H4 (cell line): Measurements from ENCODE around the gene SOCS1. TPM values are rescaled to one million over a fixed set of nuclear protein-coding genes. Genes with fewer than 3 reads are reported as not detected.
"Not testable (repeated sequence)": the region's sequence is repeated elsewhere in the genome, so short reads cannot be mapped to it uniquely, and the experiment has no call there.

Experiments used
- DNase-seq: peaks from one replicate; pipeline ENCODE4 v3.0.0-alpha.2; 2015; ENCODE audit warnings: low spot score
- total RNA-seq: library from RNA; depleted of rRNA; stranded (reverse); fragments of >200 nt; shearing (Covaris generic); gene quantifications from 2 replicates; pipeline ENCODE4 v1.2.3, GENCODE V29; 2014

SOCS1 gene
- total RNA-seq, 1 experiment from 2014 or later: 0.39 TPM

GRCh38 chr16:11224894-11225676, 30.9 kb downstream of the SOCS1 start:
- DNase-seq: no peak

- DNase-seq: no peak
These were observed 31.7 kb downstream of the SOCS1 start for GRCh38 chr16:11224096-11224893.

- DNase-seq: not testable (repeated sequence)
These were observed 35.5 kb downstream of the SOCS1 start for GRCh38 chr16:11220507-11220906.

- DNase-seq: no peak
These were observed 36.8 kb downstream of the SOCS1 start for GRCh38 chr16:11219178-11219577.

GRCh38 chr16:11218604-11218962, 37.4 kb downstream of the SOCS1 start:
- no peak for DNase-seq

GRCh38 chr16:11217651-11218603, 38.1 kb downstream of the SOCS1 start:
- no peak for DNase-seq

GRCh38 chr16:11215935-11216556, 40.0 kb downstream of the SOCS1 start:
- DNase-seq: no peak

GRCh38 chr16:11213799-11214198, 42.2 kb downstream of the SOCS1 start:
- no peak for DNase-seq

- no peak for DNase-seq
These were observed 42.6 kb downstream of the SOCS1 start for GRCh38 chr16:11213373-11213772.

GRCh38 chr16:11212798-11213196, 43.2 kb downstream of the SOCS1 start:
- no peak for DNase-seq

- DNase-seq: no peak
These were observed 43.8 kb downstream of the SOCS1 start for GRCh38 chr16:11211977-11212797.

GRCh38 chr16:11211061-11211976, 44.7 kb downstream of the SOCS1 start:
- DNase-seq: no peak

GRCh38 chr16:11210260-11210659, 45.7 kb downstream of the SOCS1 start:
- DNase-seq: no peak

GRCh38 chr16:11208916-11209665, 46.9 kb downstream of the SOCS1 start:
- no peak for DNase-seq

- no peak for DNase-seq
These were observed 48.4 kb downstream of the SOCS1 start for GRCh38 chr16:11207646-11208045.

GRCh38 chr16:11205754-11206581, 50.0 kb downstream of the SOCS1 start:
- peak; percentile 24 for DNase-seq

GRCh38 chr16:11205065-11205699, 50.8 kb downstream of the SOCS1 start:
- DNase-seq: no peak
